ENCODE data around the gene CFAP410.

The CFAP410 gene

GRCh38 chr21:44331650-44332307 lies 7.4 kb downstream of the CFAP410 start:
- Histone ChIP-seq H4K91ac (ENCODE audit: low read depth, low read length, poor library complexity) (no peak overlapping the region), H3K4me2 (ENCODE audit: insufficient read depth, low read length, poor library complexity, severe bottlenecking) (no peak overlapping the region), H2BK120ac (ENCODE audit: low read depth, low read length) (no peak overlapping the region), H3K27me3 (ENCODE audit: control insufficient read depth in 3 of 3, insufficient read depth in 3 of 3, low read depth in 1 of 3, low read length in 3 of 3) (peaks cover 0 to 2% (median 0%) of the 10 kb centered on the region in 3 experiments), H3K4ac (ENCODE audit: low read length) (no peak overlapping the region), H4K8ac (ENCODE audit: low read depth, low read length) (no peak overlapping the region), H3K4me3 (ENCODE audit: low read length in 2 of 2) (peak overlapping the region in 1 of 2 donors; percentile 17), H3K36me3 (replicated peaks in 1 of 2; ENCODE audit: control insufficient read depth in 2 of 2, insufficient read depth in 2 of 2, low read length in 2 of 2) (peaks cover 13 to 16% of the 10 kb centered on the region in 2 donors), H3K23ac (ENCODE audit: low read depth, low read length, poor library complexity) (peak overlapping the region; percentile 3), H3K14ac (ENCODE audit: low read length) (no peak overlapping the region), H3K9me3 (replicated peaks in 1 of 2; ENCODE audit: control insufficient read depth in 2 of 2, insufficient read depth in 1 of 2, low read depth in 1 of 2, low read length in 2 of 2) (no peaks in the 10 kb centered on the region), H3K9ac (ENCODE audit: low read depth, low read length, poor library complexity) (no peak overlapping the region), H2BK5ac (ENCODE audit: low read length) (no peak overlapping the region), H2BK12ac (ENCODE audit: low read length) (no peak overlapping the region), H3K18ac (ENCODE audit: low read length) (peak overlapping the region; percentile 40), H2BK15ac (ENCODE audit: low read length) (no peak overlapping the region), H2AK5ac (ENCODE audit: low read depth, low read length) (no peak overlapping the region), H3K79me1 (ENCODE audit: low read depth, low read length) (peaks cover 5% of the 10 kb centered on the region), H3K4me1 (ENCODE audit: control insufficient read depth in 2 of 2, insufficient read depth in 1 of 2, low read depth in 1 of 2, low read length in 2 of 2) (peaks cover 0 to 2% of the 10 kb centered on the region in 2 donors), H2AFZ (ENCODE audit: low read length) (no peak overlapping the region), H3K27ac (replicated peaks; ENCODE audit: low read length) (no peak overlapping the region)
- no CpG with 5 or more reads among the region's 20 CpGs for WGBS, 2 donors (ENCODE audit: extremely low coverage in 2 of 2, insufficient read length in 2 of 2, insufficient replicate concordance in 1 of 2)
- DNase-seq (ENCODE audit: low spot score): no peak

GRCh38 chr21:44331209-44331608 lies 8.0 kb downstream of the CFAP410 start:
- H3K9ac ChIP-seq (ENCODE audit: low read depth, low read length, poor library complexity): no peak overlapping the region
- no peak for DNase-seq (ENCODE audit: low spot score)
- H3K14ac ChIP-seq (ENCODE audit: low read length): peak overlapping the region; percentile 76
- H2AFZ ChIP-seq (ENCODE audit: low read length): no peak overlapping the region
- H2BK12ac ChIP-seq (ENCODE audit: low read length): no peak overlapping the region
- peaks cover 10 to 16% of the 10 kb centered on the region in 2 donors for H3K36me3 ChIP-seq (replicated peaks in 1 of 2; ENCODE audit: control insufficient read depth in 2 of 2, insufficient read depth in 2 of 2, low read length in 2 of 2)
- no peak overlapping the region for H3K4ac ChIP-seq (ENCODE audit: low read length)
- peak overlapping the region; percentile 23 for H3K23ac ChIP-seq (ENCODE audit: low read depth, low read length, poor library complexity)
- no peaks in the 10 kb centered on the region for H3K9me3 ChIP-seq (replicated peaks in 1 of 2; ENCODE audit: control insufficient read depth in 2 of 2, insufficient read depth in 1 of 2, low read depth in 1 of 2, low read length in 2 of 2)
- H3K4me3 ChIP-seq (ENCODE audit: low read length in 2 of 2): no peak overlapping the region
- H2BK5ac ChIP-seq (ENCODE audit: low read length): peak overlapping the region; percentile 44
- H3K4me2 ChIP-seq (ENCODE audit: insufficient read depth, low read length, poor library complexity, severe bottlenecking): no peak overlapping the region
- H2BK120ac ChIP-seq (ENCODE audit: low read depth, low read length): peak overlapping the region; percentile 17
- no peak overlapping the region for H3K18ac ChIP-seq (ENCODE audit: low read length)
- H3K27me3 ChIP-seq (ENCODE audit: control insufficient read depth in 3 of 3, insufficient read depth in 3 of 3, low read depth in 1 of 3, low read length in 3 of 3): no peaks in the 10 kb centered on the region
- H4K91ac ChIP-seq (ENCODE audit: low read depth, low read length, poor library complexity): no peak overlapping the region
- no peak overlapping the region for H4K8ac ChIP-seq (ENCODE audit: low read depth, low read length)
- no peak overlapping the region for H3K27ac ChIP-seq (replicated peaks; ENCODE audit: low read length)
- peaks cover 5% of the 10 kb centered on the region for H3K79me1 ChIP-seq (ENCODE audit: low read depth, low read length)
- H3K4me1 ChIP-seq (ENCODE audit: control insufficient read depth in 2 of 2, insufficient read depth in 1 of 2, low read depth in 1 of 2, low read length in 2 of 2): peaks cover 0 to 2% of the 10 kb centered on the region in 2 donors
- no peak overlapping the region for H2BK15ac ChIP-seq (ENCODE audit: low read length)
- no CpG with 5 or more reads among the region's 16 CpGs for WGBS, 2 donors (ENCODE audit: extremely low coverage in 2 of 2, insufficient read length in 2 of 2, insufficient replicate concordance in 1 of 2)
- H2AK5ac ChIP-seq (ENCODE audit: low read depth, low read length): no peak overlapping the region

- Histone ChIP-seq H3K4ac (ENCODE audit: low read length) (no peak overlapping the region), H2BK120ac (ENCODE audit: low read depth, low read length) (peak overlapping the region; percentile 17), H3K27me3 (ENCODE audit: control insufficient read depth in 3 of 3, insufficient read depth in 3 of 3, low read depth in 1 of 3, low read length in 3 of 3) (no peaks in the 10 kb centered on the region), H3K27ac (replicated peaks; ENCODE audit: low read length) (no peak overlapping the region), H2BK12ac (ENCODE audit: low read length) (no peak overlapping the region), H4K91ac (ENCODE audit: low read depth, low read length, poor library complexity) (peak overlapping the region; percentile 53), H3K79me1 (ENCODE audit: low read depth, low read length) (peaks cover 5% of the 10 kb centered on the region), H2AFZ (ENCODE audit: low read length) (no peak overlapping the region), H3K4me2 (ENCODE audit: insufficient read depth, low read length, poor library complexity, severe bottlenecking) (no peak overlapping the region), H2AK5ac (ENCODE audit: low read depth, low read length) (peak overlapping the region; percentile 37), H2BK5ac (ENCODE audit: low read length) (peak overlapping the region; percentile 44), H3K9me3 (replicated peaks in 1 of 2; ENCODE audit: control insufficient read depth in 2 of 2, insufficient read depth in 1 of 2, low read depth in 1 of 2, low read length in 2 of 2) (no peaks in the 10 kb centered on the region), H3K4me1 (ENCODE audit: control insufficient read depth in 2 of 2, insufficient read depth in 1 of 2, low read depth in 1 of 2, low read length in 2 of 2) (peaks cover 0 to 2% of the 10 kb centered on the region in 2 donors), H3K23ac (ENCODE audit: low read depth, low read length, poor library complexity) (peak overlapping the region; percentile 89), H3K18ac (ENCODE audit: low read length) (peak overlapping the region; percentile 71), H4K8ac (ENCODE audit: low read depth, low read length) (peak overlapping the region; percentile 65), H3K36me3 (replicated peaks in 1 of 2; ENCODE audit: control insufficient read depth in 2 of 2, insufficient read depth in 2 of 2, low read length in 2 of 2) (peaks cover 8 to 20% of the 10 kb centered on the region in 2 donors), H3K4me3 (ENCODE audit: low read length in 2 of 2) (no peak overlapping the region), H3K9ac (ENCODE audit: low read depth, low read length, poor library complexity) (peak overlapping the region; percentile 60), H3K14ac (ENCODE audit: low read length) (peak overlapping the region; percentile 56), H2BK15ac (ENCODE audit: low read length) (no peak overlapping the region)
- WGBS, 2 donors (ENCODE audit: extremely low coverage in 2 of 2, insufficient read length in 2 of 2, insufficient replicate concordance in 1 of 2): no CpG with 5 or more reads among the region's 18 CpGs
- no peak for DNase-seq (ENCODE audit: low spot score)
These were observed 8.5 kb downstream of the CFAP410 start for GRCh38 chr21:44330698-44331097.

- Histone ChIP-seq H3K23ac (ENCODE audit: low read depth, low read length, poor library complexity) (peak overlapping the region; percentile 89), H4K8ac (ENCODE audit: low read depth, low read length) (peak overlapping the region; percentile 65), H3K9me3 (replicated peaks in 1 of 2; ENCODE audit: control insufficient read depth in 2 of 2, insufficient read depth in 1 of 2, low read depth in 1 of 2, low read length in 2 of 2) (no peaks in the 10 kb centered on the region), H2AFZ (ENCODE audit: low read length) (no peak overlapping the region), H2BK120ac (ENCODE audit: low read depth, low read length) (peak overlapping the region; percentile 17), H3K27me3 (ENCODE audit: control insufficient read depth in 3 of 3, insufficient read depth in 3 of 3, low read depth in 1 of 3, low read length in 3 of 3) (no peaks in the 10 kb centered on the region), H3K4me2 (ENCODE audit: insufficient read depth, low read length, poor library complexity, severe bottlenecking) (no peak overlapping the region), H2AK5ac (ENCODE audit: low read depth, low read length) (peak overlapping the region; percentile 37), H4K91ac (ENCODE audit: low read depth, low read length, poor library complexity) (peak overlapping the region; percentile 53), H3K79me1 (ENCODE audit: low read depth, low read length) (peaks cover 5% of the 10 kb centered on the region), H2BK15ac (ENCODE audit: low read length) (no peak overlapping the region), H3K18ac (ENCODE audit: low read length) (peak overlapping the region; percentile 71), H3K36me3 (replicated peaks in 1 of 2; ENCODE audit: control insufficient read depth in 2 of 2, insufficient read depth in 2 of 2, low read length in 2 of 2) (peaks cover 8 to 24% of the 10 kb centered on the region in 2 donors), H3K14ac (ENCODE audit: low read length) (peak overlapping the region; percentile 56), H3K9ac (ENCODE audit: low read depth, low read length, poor library complexity) (peak overlapping the region; percentile 78), H2BK12ac (ENCODE audit: low read length) (no peak overlapping the region), H3K27ac (replicated peaks; ENCODE audit: low read length) (no peak overlapping the region), H2BK5ac (ENCODE audit: low read length) (peak overlapping the region; percentile 39), H3K4me3 (ENCODE audit: low read length in 2 of 2) (no peak overlapping the region), H3K4me1 (ENCODE audit: control insufficient read depth in 2 of 2, insufficient read depth in 1 of 2, low read depth in 1 of 2, low read length in 2 of 2) (peaks cover 0 to 2% of the 10 kb centered on the region in 2 donors), H3K4ac (ENCODE audit: low read length) (no peak overlapping the region)
- WGBS, 2 donors (ENCODE audit: extremely low coverage in 2 of 2, insufficient read length in 2 of 2, insufficient replicate concordance in 1 of 2): no CpG with 5 or more reads among the region's 44 CpGs
- no peak for DNase-seq (ENCODE audit: low spot score)
These were observed 9.1 kb downstream of the CFAP410 start for GRCh38 chr21:44329971-44330681.

Measured in neuronal stem cell (in vitro differentiated cells).